ENCODE measurements around the gene PKD1.

The PKD1 gene

GRCh38 chr16:2095315-2095853, 40.3 kb downstream of the PKD1 start:
- H3K27ac ChIP-seq = no peak overlapping the region
- TF ChIP-seq ZFX (IDR thresholded peaks at IDR 0.05) = no peak
- no peak for TF ChIP-seq CTCF (conservative IDR thresholded peaks at IDR 0.05)

- TF ChIP-seq ZFX (IDR thresholded peaks at IDR 0.05) (no peak), CTCF (conservative IDR thresholded peaks at IDR 0.05) (no peak)
Measured at GRCh38 chr16:2093793-2094192, 41.9 kb downstream of the PKD1 start.

GRCh38 chr16:2092866-2093265, 42.8 kb downstream of the PKD1 start:
- no peak overlapping the region for H3K27ac ChIP-seq
- no peak for TF ChIP-seq ZFX (IDR thresholded peaks at IDR 0.05)
- TF ChIP-seq CTCF (conservative IDR thresholded peaks at IDR 0.05) = no peak

More at GRCh38 chr16:2093793-2094192, 41.9 kb downstream of the PKD1 start:
- H3K27ac ChIP-seq = no peak overlapping the region

- no peak overlapping the region for H3K27ac ChIP-seq
Measured at GRCh38 chr16:2092256-2092620, 43.5 kb downstream of the PKD1 start.

GRCh38 chr16:2091547-2092255, 44.0 kb downstream of the PKD1 start:
- H3K27ac ChIP-seq = no peak overlapping the region
- TF ChIP-seq ZFX (IDR thresholded peaks at IDR 0.05) = no peak

More at GRCh38 chr16:2092256-2092620, 43.5 kb downstream of the PKD1 start:
- TF ChIP-seq CTCF (conservative IDR thresholded peaks at IDR 0.05) (no peak), ZFX (IDR thresholded peaks at IDR 0.05) (no peak)

- TF ChIP-seq CTCF (conservative IDR thresholded peaks at IDR 0.05) (no peak), ZFX (IDR thresholded peaks at IDR 0.05) (no peak)
- no peak overlapping the region for H3K27ac ChIP-seq
Measured at GRCh38 chr16:2090777-2091546, 44.7 kb downstream of the PKD1 start.

- no peak overlapping the region for H3K27ac ChIP-seq
- no peak for TF ChIP-seq ZFX (IDR thresholded peaks at IDR 0.05)
- TF ChIP-seq CTCF (conservative IDR thresholded peaks at IDR 0.05) = no peak
Measured at GRCh38 chr16:2090481-2090776, 45.3 kb downstream of the PKD1 start.

Data from C4-2B (cell line).